ENCODE results near the gene TPR.

The TPR gene

DNA sequence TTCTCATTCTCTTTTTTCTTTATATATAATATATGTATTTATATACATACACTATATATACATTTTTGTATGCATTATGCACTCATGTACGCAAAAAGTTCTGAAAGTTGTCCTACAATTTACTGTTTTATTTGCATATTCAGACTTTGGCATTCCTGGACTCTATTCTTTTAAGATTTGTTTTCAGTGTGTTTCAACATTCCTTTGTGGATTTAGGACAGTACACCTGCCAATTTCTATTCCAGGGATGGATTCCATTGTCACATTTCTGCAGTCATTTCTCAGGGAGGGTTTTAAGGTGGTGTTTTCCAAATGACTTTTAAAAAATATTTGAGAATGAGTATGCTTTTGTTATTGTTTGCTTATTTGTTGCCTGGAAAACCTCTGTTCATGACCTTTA lies 76.2 kb downstream of the TPR start:
- TF ChIP-seq CTCF (IDR thresholded peaks at IDR 0.05; ENCODE audit: insufficient read depth, low read length, missing control alignments): no peak
- no peak overlapping the region for H3K4me3 ChIP-seq (ENCODE audit: low read depth, low read length)
- CTCF ChIA-PET: no interaction called here
- no peak for DNase-seq (ENCODE audit: low read depth, low spot score)
- POLR2A ChIA-PET: no interaction called here

GRCh38 chr1:186297439-186298045 lies 77.5 kb downstream of the TPR start:
- ChIA-PET POLR2A (no interaction called here), CTCF (interaction anchor here (1.4 kb wide), 1 partner anchor 28 kb away, joined by 3 read pairs; no protein-coding TSS in a partner anchor)
- no peak for TF ChIP-seq CTCF (IDR thresholded peaks at IDR 0.05; ENCODE audit: insufficient read depth, low read length, missing control alignments)
- no peak overlapping the region for H3K4me3 ChIP-seq (ENCODE audit: low read depth, low read length)
- DNase-seq (ENCODE audit: low read depth, low spot score): no peak

DNA sequence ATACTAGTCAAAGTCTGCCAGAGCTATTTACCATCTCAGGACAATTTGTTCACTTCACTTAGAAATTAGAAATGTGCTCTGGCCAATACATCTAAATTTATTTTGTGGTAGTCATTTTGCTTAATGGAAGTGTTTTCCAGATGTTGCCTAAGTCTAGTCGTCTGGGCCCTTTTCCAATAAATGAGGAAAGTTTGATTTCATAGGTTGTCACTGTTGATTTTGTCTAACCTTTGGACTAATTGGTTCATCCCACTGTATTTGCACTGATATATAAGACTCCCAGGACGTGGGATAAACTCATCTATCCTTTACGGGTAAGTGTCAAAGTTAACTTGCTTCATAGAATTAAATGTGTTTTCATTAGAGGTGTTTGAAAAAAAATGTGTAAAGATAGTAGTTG lies 79.1 kb downstream of the TPR start, which contains the start of gene PRG4:
Gene PRG4 (plus strand): TSS at position 300 of the 400 bp plus-strand sequence.
- no peak for DNase-seq (ENCODE audit: low read depth, low spot score)
- CTCF ChIA-PET: interaction anchor here (0.6 to 1.0 kb wide), 2 partner anchors 8 to 614 kb away, joined by 3 to 9 read pairs; no protein-coding TSS in a partner anchor

DNA sequence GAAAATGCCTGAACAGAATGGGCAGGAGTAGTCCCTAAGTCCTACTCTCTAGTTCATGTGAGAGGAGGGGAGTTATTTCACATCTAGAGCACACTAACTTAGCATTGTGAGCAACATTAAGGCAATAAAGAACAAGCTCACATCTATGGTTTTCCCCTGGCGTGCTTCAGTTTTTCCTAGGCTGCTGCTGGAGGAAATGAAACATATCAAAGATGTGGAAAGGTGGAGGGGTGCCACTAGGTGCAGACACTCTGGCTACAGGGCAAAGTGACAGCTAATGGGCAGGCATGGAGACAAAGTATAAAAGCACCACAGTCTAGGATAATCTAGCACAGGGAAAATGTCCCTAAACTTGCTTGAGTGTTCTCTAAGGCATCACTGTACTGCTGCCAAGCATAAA lies 82.2 kb downstream of the TPR start:
- H3K4me3 ChIP-seq (ENCODE audit: low read depth, low read length): no peak overlapping the region
- POLR2A ChIA-PET: no interaction called here
- TF ChIP-seq CTCF (IDR thresholded peaks at IDR 0.05; ENCODE audit: insufficient read depth, low read length, missing control alignments): no peak
- CTCF ChIA-PET: interaction anchor here (1.4 kb wide), 2 partner anchors 10 to 17 kb away, joined by 3 read pairs; no protein-coding TSS in a partner anchor
- DNase-seq (ENCODE audit: low read depth, low spot score): no peak

More for the DNA sequence above, 79.1 kb downstream of the TPR start, which contains the start of gene PRG4:
- no peak within 1 kb of the TSS for H3K4me3 ChIP-seq (ENCODE audit: low read depth, low read length)
- POLR2A ChIA-PET: no interaction called here
- TF ChIP-seq CTCF (IDR thresholded peaks at IDR 0.05; ENCODE audit: insufficient read depth, low read length, missing control alignments): no peak

GRCh38 chr1:186291271-186291670 lies 83.8 kb downstream of the TPR start:
- H3K4me3 ChIP-seq (ENCODE audit: low read depth, low read length): no peak overlapping the region
- DNase-seq (ENCODE audit: low read depth, low spot score): no peak
- POLR2A ChIA-PET: no interaction called here
- no peak for TF ChIP-seq CTCF (IDR thresholded peaks at IDR 0.05; ENCODE audit: insufficient read depth, low read length, missing control alignments)
- CTCF ChIA-PET: interaction anchor here (0.9 to 1.4 kb wide), 3 partner anchors 12 to 39 kb away, joined by 3 read pairs; no protein-coding TSS in a partner anchor

DNA sequence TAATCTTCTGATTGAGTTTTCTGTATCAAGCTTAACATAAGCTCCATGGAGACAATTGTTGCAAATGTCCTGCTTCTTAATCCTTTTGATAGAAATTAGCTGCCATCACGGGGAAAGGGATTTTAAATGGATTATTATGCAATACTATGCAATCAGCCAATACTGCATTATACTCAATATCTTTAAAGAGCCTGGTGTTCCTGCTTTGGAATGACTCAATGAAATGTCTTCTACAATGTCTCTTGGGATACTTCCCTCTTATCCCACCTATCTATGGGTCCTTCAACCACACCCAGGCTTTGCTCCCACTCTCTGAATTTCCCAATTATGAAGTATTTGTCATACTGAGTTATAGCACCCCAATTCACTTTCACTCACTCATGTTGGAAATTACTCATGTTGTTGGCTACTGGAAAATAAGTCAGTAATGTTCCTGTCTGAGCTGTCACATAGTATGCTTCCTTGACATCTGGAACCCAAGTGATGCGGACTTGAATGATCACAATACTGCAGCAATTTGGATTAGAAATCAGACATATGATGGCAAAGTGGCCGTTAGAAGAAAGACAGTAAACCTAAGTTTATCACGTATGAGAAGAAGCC lies 85.0 kb downstream of the TPR start:
- no peak overlapping the region for H3K4me3 ChIP-seq (ENCODE audit: low read depth, low read length)
- CTCF ChIA-PET: no interaction called here
- POLR2A ChIA-PET: no interaction called here
- DNase-seq (ENCODE audit: low read depth, low spot score): no peak
- TF ChIP-seq CTCF (IDR thresholded peaks at IDR 0.05; ENCODE audit: insufficient read depth, low read length, missing control alignments): no peak
